ENCODE results near the gene RIN2. TPM values are rescaled to one million over a fixed set of nuclear protein-coding genes. Genes with fewer than 3 reads are reported as not detected.
A peak's percentile ranks its signal among the peaks of the same experiment; 100 is the strongest.
"Not testable (repeated sequence)": the region's sequence is repeated elsewhere in the genome, so short reads cannot be mapped to it uniquely, and the experiment has no call there.

RIN2 gene
- total and polyA plus RNA-seq, 2 of the 13 experiments (the other 11 are each of a cell fraction or from before 2014, with no cell fraction given), result 2.5 to 5.1 TPM

DNA sequence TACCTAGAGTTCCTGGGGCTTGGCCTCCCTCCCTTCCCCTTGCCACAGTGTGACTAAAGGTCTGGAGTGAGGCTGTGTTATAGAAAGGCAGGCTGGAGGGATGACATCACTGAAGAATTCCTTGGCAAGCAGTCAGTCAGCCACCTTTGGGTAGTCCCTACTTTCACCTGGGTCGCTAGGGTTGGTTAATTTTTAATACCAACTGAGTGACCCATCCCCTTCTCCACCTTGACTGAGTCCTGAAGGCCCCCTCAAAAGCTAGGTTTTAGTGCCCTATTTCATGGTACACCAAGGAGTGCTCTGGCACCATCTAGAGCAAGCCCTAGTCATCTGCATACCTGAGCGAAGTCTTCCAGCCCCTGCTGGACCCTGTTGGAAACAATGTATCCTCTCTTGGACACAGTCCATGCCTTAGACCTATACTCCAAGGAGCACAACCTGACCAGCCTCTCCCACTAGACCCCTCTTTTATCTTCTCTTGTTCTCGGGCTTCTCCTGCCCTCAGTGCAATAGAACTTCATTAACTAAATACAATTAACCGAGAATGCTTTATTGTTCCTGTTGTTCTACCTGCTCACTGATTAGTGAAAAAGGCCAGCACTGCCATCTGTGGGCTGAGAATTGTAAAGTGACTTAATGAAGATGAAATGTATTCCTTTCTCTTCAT, 44.6 kb downstream of the RIN2 start (continued):
- TF ChIP-seq ZNF331 (CRISPR knock-in tag; IDR thresholded peaks at IDR 0.05), result 0 out of 2 replicates have a peak, but pooled peaks have one; percentile 35
- no peak for TF ChIP-seq SP1 (IDR thresholded peaks at IDR 0.05)
- no peak for TF ChIP-seq SP1 (CRISPR knock-in tag; IDR thresholded peaks at IDR 0.05)
- TF ChIP-seq NONO (IDR thresholded peaks at IDR 0.05), result no peak
- no peak for TF ChIP-seq NONO (CRISPR knock-in tag; conservative IDR thresholded peaks at IDR 0.05)
- TF ChIP-seq, protein P1, sequence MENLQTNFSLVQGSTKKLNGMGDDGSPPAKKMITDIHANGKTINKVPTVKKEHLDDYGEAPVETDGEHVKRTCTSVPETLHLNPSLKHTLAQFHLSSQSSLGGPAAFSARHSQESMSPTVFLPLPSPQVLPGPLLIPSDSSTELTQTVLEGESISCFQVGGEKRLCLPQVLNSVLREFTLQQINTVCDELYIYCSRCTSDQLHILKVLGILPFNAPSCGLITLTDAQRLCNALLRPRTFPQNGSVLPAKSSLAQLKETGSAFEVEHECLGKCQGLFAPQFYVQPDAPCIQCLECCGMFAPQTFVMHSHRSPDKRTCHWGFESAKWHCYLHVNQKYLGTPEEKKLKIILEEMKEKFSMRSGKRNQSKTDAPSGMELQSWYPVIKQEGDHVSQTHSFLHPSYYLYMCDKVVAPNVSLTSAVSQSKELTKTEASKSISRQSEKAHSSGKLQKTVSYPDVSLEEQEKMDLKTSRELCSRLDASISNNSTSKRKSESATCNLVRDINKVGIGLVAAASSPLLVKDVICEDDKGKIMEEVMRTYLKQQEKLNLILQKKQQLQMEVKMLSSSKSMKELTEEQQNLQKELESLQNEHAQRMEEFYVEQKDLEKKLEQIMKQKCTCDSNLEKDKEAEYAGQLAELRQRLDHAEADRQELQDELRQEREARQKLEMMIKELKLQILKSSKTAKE (CRISPR knock-in tag; IDR thresholded peaks at IDR 0.05; ENCODE audit: borderline replicate concordance), result no peak
- TF ChIP-seq ZNF562 (CRISPR knock-in tag; IDR thresholded peaks at IDR 0.05; ENCODE audit: borderline replicate concordance), result no peak
- TF ChIP-seq, protein P2, sequence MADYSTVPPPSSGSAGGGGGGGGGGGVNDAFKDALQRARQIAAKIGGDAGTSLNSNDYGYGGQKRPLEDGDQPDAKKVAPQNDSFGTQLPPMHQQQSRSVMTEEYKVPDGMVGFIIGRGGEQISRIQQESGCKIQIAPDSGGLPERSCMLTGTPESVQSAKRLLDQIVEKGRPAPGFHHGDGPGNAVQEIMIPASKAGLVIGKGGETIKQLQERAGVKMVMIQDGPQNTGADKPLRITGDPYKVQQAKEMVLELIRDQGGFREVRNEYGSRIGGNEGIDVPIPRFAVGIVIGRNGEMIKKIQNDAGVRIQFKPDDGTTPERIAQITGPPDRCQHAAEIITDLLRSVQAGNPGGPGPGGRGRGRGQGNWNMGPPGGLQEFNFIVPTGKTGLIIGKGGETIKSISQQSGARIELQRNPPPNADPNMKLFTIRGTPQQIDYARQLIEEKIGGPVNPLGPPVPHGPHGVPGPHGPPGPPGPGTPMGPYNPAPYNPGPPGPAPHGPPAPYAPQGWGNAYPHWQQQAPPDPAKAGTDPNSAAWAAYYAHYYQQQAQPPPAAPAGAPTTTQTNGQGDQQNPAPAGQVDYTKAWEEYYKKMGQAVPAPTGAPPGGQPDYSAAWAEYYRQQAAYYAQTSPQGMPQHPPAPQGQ (CRISPR knock-in tag; IDR thresholded peaks at IDR 0.05; ENCODE audit: borderline replicate concordance), result 0 out of 2 replicates have a peak, but pooled peaks have one; percentile 67
- TF ChIP-seq, protein P3, sequence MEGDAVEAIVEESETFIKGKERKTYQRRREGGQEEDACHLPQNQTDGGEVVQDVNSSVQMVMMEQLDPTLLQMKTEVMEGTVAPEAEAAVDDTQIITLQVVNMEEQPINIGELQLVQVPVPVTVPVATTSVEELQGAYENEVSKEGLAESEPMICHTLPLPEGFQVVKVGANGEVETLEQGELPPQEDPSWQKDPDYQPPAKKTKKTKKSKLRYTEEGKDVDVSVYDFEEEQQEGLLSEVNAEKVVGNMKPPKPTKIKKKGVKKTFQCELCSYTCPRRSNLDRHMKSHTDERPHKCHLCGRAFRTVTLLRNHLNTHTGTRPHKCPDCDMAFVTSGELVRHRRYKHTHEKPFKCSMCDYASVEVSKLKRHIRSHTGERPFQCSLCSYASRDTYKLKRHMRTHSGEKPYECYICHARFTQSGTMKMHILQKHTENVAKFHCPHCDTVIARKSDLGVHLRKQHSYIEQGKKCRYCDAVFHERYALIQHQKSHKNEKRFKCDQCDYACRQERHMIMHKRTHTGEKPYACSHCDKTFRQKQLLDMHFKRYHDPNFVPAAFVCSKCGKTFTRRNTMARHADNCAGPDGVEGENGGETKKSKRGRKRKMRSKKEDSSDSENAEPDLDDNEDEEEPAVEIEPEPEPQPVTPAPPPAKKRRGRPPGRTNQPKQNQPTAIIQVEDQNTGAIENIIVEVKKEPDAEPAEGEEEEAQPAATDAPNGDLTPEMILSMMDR (CRISPR knock-in tag; IDR thresholded peaks at IDR 0.05), result peak; percentile 72

DNA sequence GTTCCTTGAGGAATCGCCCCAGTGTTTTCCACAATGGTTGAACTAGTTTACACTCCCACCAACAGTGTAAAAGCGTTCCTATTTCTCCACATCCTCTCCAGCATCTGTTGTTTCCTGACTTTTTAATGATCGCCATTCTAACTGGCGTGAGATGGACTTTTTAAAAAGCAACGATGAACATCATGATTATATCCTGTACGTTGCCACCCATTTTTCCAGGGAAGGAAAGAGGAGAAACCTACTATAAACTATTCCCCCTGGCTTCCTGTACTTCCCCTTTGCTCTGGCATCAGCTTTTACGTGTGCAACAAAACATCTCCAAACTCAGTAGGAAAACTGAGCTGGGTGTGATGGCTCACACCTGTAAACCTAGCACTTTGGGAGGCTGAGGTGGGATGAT, 48.2 kb downstream of the RIN2 start:
- BruUV-seq (replicated peaks); H3K79me2 ChIP-seq (ENCODE audit: insufficient read depth, low read length); H3K4me1 ChIP-seq (ENCODE audit: insufficient read depth, low read length); H2AFZ ChIP-seq (ENCODE audit: low read length); POLR2A ChIA-PET; H3K27ac ChIP-seq (ENCODE audit: extremely low read length, insufficient read depth, low read length); in situ Hi-C loops (cut with HindIII; ENCODE audit: extremely low pct_ligation_motif_present, low pct_unique_long_range_greater_than_20kb); H4K20me1 ChIP-seq (ENCODE audit: insufficient read depth, low read length); DNase-seq (ENCODE audit: low spot score); H3K4me2 ChIP-seq (ENCODE audit: low read depth, low read length); intact Hi-C loops (cut with micrococcal nuclease; ENCODE audit: unreplicated experiment); H3K9ac ChIP-seq (ENCODE audit: insufficient read depth, low read depth, low read length); ATAC-seq; CTCF ChIA-PET (ENCODE audit: low intra/inter-chr PET ratio, low total read pairs); H3K36me3 ChIP-seq (replicated peaks in 1 of 2; ENCODE audit: control insufficient read depth in 1 of 2, insufficient read depth in 2 of 2, low read length in 2 of 2); H3K9me3 ChIP-seq (ENCODE audit: low read length); FAIRE-seq; H3K27me3 ChIP-seq (ENCODE audit: control insufficient read depth in 1 of 2, insufficient read depth in 2 of 2, low read length in 2 of 2); H3K4me3 ChIP-seq (replicated peaks in 1 of 3; ENCODE audit: insufficient read depth in 1 of 3, low read depth in 2 of 3, low read length in 3 of 3): not testable (repeated sequence)
- 73% methylated on average over 7 of the region's 7 CpGs for WGBS (ENCODE audit: low lambda C conversion rate)

Measured in HepG2 (cell line).